ENCODE measurements around the gene QARS1. TPM values are rescaled to one million over a fixed set of nuclear protein-coding genes. Genes with fewer than 3 reads are reported as not detected.

The QARS1 gene
- total and polyA plus RNA-seq, 2 of the 13 experiments (the other 11 are each of a cell fraction or from before 2014, with no cell fraction given) = 307 to 327 TPM

GRCh38 chr3:49092938-49093852 is 11.4 kb downstream of the QARS1 start (continued):
- TF ChIP-seq GABPA (IDR thresholded peaks at IDR 0.05; ENCODE audit: low read depth, low read length) = no peak
- peak; percentile 57 for TF ChIP-seq GABPA (CRISPR knock-in tag; IDR thresholded peaks at IDR 0.05; ENCODE audit: low read depth)
- TF ChIP-seq ZNF496 (CRISPR knock-in tag; IDR thresholded peaks at IDR 0.05; ENCODE audit: insufficient replicate concordance) = no peak
- peak; percentile 33; the same call in 1 of the 2 replicates for TF ChIP-seq ZNF782 (CRISPR knock-in tag; IDR thresholded peaks at IDR 0.05; ENCODE audit: borderline replicate concordance)
- 0 out of 2 replicates have a peak, but pooled peaks have one; percentile 52 for TF ChIP-seq NKX3-1 (CRISPR knock-in tag; IDR thresholded peaks at IDR 0.05)
- peak; percentile 62 for TF ChIP-seq ZNF800 (CRISPR knock-in tag; IDR thresholded peaks at IDR 0.05)
- peak; percentile 55; the same call in 1 of the 2 replicates for TF ChIP-seq CREBL2 (CRISPR knock-in tag; IDR thresholded peaks at IDR 0.05; ENCODE audit: borderline replicate concordance)
- no peak for TF ChIP-seq PREB (CRISPR knock-in tag; IDR thresholded peaks at IDR 0.05)
- TF ChIP-seq ZZZ3 (CRISPR knock-in tag; IDR thresholded peaks at IDR 0.05; ENCODE audit: borderline replicate concordance) = 0 out of 2 replicates have a peak, but pooled peaks have one; percentile 58
- no peak for TF ChIP-seq NFYC (CRISPR knock-in tag; IDR thresholded peaks at IDR 0.05)
- TF ChIP-seq MNT (IDR thresholded peaks at IDR 0.05) = no peak
- TF ChIP-seq ZNF772 (CRISPR knock-in tag; IDR thresholded peaks at IDR 0.05) = peak; percentile 55; the same call in 1 of the 2 replicates
- peak; percentile 97 for TF ChIP-seq ZBTB14 (CRISPR knock-in tag; IDR thresholded peaks at IDR 0.05)
- TF ChIP-seq MEIS2 (CRISPR knock-in tag; IDR thresholded peaks at IDR 0.05) = peak; percentile 20; the same call in 1 of the 2 replicates
- TF ChIP-seq KMT2B (CRISPR knock-in tag; IDR thresholded peaks at IDR 0.05) = peak; percentile 68
- TF ChIP-seq AGO2 (optimal IDR thresholded peaks at IDR 0.05; ENCODE audit: low read depth, low read length) = peak; percentile 72
- no peak for TF ChIP-seq ZSCAN30 (CRISPR knock-in tag; IDR thresholded peaks at IDR 0.05)
- TF ChIP-seq GABPB1 (CRISPR knock-in tag; IDR thresholded peaks at IDR 0.05) = peak; percentile 34
- 0 out of 2 replicates have a peak, but pooled peaks have one; percentile 5 for TF ChIP-seq PITX1 (CRISPR knock-in tag; IDR thresholded peaks at IDR 0.05)
- no peak for TF ChIP-seq ZBTB21 (CRISPR knock-in tag; IDR thresholded peaks at IDR 0.05)
- TF ChIP-seq ZNF414 (CRISPR knock-in tag; IDR thresholded peaks at IDR 0.05) = no peak
- TF ChIP-seq ZBTB7B (CRISPR knock-in tag; IDR thresholded peaks at IDR 0.05) = peak; percentile 26
